ENCODE measurements around the gene RSRP1.

The RSRP1 gene

GRCh38 chr1:25194054-25194453 is 53.2 kb downstream of the RSRP1 start:
- no peak for DNase-seq (ENCODE audit: low read depth in 1 of 2, low spot score in 1 of 2)

GRCh38 chr1:25193229-25193628 is 54.0 kb downstream of the RSRP1 start:
- no peak for DNase-seq (ENCODE audit: low read depth in 1 of 2, low spot score in 1 of 2)
